NCI-H146 treated with DMSO at 0.1 percent for 48 hours (cell line): ENCODE results near the gene PPP3CA.

Experiments
- DNase-seq: peaks from one replicate; lab custom pipeline; 2025; ENCODE audit not compliant: unreplicated experiment; lab: John Stamatoyannopoulos, UW

PPP3CA gene

DNA sequence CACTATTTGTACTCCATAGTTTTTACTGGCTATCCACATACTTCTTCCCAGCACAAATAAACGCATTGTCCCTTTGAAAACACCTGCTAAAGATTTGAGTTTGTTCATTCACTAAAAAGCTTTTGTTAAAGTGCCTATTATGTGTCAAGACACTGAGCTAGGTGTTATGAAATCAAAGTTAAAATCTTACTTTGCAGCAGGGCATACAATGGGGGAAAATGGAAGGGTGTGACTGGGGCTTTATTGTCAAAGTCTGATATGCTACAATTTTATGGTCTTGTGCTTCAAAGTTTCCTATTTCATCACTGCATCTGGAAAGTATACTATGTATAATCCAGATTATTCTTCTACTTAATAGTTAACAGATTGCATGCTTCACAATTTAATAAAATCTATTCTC, 128.4 kb downstream of the PPP3CA start:
- no peak for DNase-seq

DNA sequence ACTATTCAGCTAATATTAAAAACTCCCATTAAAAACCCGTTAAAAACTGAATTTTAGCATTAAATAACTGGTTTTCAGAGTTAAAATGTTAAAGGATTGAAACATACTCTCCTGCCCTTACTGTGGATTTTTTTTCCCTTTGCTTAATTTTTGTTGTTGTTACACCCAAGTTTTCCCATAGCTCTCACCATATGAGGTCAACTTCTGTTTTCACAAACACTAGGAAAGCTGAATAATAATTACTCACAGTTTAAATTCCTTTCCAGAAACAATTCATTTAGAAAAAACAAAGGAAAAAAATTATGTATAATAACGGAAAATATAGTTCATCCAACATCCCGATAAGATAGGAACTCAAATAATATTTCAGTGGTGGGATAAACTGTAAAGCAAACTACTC, 129.0 kb downstream of the PPP3CA start:
- no peak for DNase-seq

GRCh38 chr4:101217353-101218031, 129.8 kb downstream of the PPP3CA start:
- no peak for DNase-seq

GRCh38 chr4:101211146-101211553, 136.2 kb downstream of the PPP3CA start:
- DNase-seq: no peak

GRCh38 chr4:101210331-101210730, 137.0 kb downstream of the PPP3CA start:
- no peak for DNase-seq

DNA sequence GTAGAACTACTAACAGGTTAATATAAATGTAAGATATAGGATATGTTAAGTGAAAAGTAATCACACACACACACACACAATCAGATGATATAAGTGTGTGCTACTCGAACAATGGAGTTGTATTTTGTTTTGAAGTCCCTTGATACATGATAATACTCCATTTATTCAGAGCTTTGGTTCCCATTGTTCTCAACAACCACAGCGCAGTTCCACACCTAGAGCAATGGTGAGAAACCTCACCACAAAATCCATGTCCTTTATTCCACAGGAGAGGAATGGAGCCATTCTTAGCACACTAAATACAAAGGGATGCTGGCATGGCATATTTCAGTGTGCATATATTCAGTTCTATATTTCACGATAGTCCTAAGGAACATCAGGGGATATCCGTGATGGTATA, 139.2 kb downstream of the PPP3CA start:
- DNase-seq: no peak

DNA sequence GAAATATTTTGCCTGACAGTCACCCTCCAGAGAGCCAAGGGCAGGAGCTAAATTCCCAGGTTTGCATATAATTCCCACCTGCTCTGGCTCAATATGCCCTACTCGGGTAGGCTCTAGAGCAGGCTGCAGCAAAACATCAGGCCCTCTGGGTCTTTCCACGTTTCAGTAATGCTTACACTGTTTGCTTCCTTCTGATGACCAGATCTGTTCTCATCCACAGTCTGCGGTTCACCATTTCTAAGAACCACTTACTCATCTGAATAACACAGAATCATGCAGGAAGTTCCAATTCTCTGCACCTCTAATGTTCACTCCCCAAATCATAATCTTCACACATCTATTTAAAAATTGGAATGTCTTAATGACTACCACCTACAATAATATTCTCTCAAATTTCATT, 141.4 kb downstream of the PPP3CA start:
- no peak for DNase-seq

DNA sequence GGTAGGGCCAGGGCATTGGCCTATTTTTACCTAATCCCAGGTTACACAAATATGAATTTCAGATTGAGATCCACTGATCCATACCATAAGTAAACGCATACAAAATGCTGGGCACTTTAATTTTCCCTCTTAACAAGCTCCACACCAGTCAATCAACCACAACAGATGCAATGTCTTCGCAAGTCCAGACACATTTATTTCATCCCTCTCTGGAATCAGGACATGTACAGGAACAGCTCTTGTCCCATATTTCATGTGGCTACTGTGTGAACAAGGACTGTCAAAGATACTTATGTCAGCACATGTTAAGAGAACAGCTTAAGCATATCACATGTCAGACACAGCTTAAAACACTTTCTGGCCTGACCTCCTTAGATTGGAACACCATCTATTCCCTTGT, 145.9 kb downstream of the PPP3CA start:
- no peak for DNase-seq

DNA sequence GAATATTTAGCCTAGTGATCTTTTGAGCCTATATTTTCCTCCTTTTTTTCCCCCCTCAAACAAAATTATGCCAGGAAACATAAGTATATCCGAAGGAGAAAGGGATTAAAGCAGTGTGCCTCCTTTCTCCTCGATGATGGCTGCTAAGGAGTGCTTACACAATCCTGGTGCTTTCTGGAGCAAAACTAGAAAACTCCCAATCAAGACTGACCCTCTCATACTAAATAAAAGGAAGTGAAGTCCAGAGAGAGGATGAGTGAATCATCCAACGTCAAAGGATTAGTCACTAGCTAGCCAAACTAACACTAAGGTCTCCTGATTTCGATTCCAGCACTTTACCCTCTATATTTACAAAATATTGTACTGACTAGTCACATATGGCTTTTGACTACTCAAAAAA, 146.8 kb downstream of the PPP3CA start:
- DNase-seq: no peak

DNA sequence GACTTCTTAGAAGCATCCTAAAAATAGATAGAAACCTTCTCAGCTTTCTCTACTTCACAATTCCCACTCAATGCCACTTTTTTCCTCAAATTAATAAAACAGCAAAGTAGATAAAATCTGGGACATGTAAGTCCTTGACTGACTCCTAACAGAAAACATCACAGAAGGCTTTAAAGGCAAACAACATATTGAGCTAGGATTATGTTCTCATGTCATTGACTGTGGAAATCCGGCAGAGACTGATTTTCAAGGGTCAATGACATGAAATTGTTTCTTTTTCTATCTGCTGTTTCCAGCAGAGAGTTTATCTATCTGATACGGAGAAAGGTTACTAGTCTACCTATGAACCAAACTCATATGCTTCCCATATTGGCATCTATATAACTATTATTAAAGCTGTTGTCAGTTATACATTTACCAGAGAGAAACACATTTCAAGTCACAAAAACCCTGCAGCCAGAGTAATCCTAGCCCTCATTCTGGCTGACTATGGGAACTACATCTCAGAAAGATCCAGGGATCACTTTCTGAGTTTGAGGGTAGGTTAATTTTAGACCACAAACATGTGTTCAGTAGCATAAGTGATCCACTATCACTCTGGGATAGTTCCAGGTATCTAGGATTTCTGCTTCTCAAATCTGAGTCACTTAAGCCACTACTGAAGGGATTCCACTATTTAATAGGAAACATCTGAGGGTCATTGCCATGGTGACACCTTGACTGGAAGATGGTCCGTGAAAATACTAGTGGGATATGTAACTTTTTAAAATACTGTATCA, 147.6 kb downstream of the PPP3CA start:
- DNase-seq: no peak

GRCh38 chr4:101198682-101199339, 148.5 kb downstream of the PPP3CA start:
- peak; percentile 65 for DNase-seq

GRCh38 chr4:101197350-101197749, 150.0 kb downstream of the PPP3CA start:
- DNase-seq: no peak

DNA sequence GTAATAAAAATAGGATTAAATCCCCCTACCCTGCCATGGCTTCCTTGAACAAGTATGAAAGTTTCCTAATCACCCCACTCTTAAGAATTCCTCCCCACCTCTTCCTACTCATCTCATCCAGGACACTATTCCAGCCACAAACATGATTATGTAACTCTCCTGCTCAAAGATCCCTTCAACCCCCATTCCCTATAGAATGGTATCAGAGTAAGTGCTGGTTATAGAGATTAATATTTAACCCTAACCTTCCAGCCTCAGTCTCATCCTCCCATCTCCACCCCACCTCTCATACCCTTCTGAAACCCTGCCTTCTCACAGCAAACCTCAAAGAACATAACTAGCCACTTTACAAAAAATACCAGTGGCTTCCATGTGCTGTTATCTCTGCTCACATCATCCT, 155.1 kb downstream of the PPP3CA start:
- no peak for DNase-seq

GRCh38 chr4:101191302-101192098, 155.8 kb downstream of the PPP3CA start:
- DNase-seq: no peak

- no peak for DNase-seq
Observed at GRCh38 chr4:101190751-101191150, 156.6 kb downstream of the PPP3CA start.

DNA sequence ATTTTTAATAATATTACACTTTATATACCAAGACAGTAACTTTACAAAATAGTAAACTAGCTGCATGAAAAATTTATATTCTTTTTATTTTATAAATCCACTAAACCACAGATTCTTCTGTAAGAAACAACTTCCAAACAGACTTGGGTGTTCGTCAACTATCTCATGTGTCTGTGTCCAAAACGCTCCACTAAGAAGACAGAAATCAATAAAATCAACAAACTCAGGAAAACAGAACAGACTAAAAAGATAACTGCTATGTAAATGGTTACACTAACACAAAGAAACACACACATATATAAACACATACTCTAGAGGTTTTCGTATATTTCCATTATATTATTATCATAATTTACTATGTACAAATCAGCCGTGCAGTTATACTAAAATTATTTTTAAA, 158.4 kb downstream of the PPP3CA start:
- peak; percentile 15 for DNase-seq

DNA sequence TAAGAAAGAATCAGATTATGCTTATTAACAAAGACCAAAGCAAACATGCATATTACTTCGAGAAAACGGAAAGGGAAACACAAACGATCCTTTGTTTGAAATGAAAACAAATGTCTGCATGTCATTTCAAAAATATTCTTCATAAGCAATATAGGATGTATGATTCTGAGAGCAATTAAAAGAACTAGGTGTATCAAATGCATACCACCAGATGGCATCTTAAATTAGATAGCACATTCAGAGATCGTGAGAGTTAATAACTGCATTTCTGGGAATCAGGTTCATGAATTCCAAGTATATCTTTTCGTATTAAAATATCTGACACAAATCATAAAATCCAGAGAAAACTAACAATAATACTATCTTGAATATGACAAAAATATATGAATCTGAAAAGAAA, 159.5 kb downstream of the PPP3CA start:
- DNase-seq: no peak

DNA sequence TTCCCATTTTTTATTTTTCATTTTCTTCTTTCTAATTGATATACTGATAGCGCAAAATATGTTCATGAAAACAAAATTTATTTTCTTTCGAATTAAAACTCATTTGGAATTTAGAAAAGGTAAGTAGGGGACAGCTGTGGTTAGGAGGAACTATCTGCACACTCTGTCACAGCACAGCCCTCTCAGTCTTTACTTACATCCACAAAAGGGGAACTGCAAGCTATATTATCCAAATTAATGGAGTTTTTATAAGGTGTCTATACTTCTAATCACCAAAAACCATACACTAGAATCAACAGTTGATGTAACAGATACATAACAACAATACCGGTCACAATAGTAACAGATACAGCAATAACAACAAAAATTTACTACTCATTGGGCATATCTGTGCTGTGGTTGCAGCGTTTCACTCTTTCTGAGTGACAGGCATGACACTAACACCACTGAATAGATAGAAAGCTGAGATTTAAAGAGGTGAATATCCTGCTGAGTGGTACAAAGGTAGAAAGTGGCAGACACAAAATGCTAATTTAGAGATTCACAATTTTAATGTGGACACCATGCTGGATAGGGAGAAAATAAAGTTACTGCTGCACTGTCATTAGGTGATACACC, 160.7 kb downstream of the PPP3CA start:
- DNase-seq: no peak

GRCh38 chr4:101184668-101185067, 162.7 kb downstream of the PPP3CA start:
- DNase-seq: no peak

- no peak for DNase-seq
Observed at GRCh38 chr4:101183666-101184373, 163.5 kb downstream of the PPP3CA start.
